ENCODE results near the gene SLC29A1. TPM values are rescaled to one million over a fixed set of nuclear protein-coding genes. Genes with fewer than 3 reads are reported as not detected.

Gene SLC29A1
- total RNA-seq, 1 donor from 2014 or later, result 59.8 TPM

DNA sequence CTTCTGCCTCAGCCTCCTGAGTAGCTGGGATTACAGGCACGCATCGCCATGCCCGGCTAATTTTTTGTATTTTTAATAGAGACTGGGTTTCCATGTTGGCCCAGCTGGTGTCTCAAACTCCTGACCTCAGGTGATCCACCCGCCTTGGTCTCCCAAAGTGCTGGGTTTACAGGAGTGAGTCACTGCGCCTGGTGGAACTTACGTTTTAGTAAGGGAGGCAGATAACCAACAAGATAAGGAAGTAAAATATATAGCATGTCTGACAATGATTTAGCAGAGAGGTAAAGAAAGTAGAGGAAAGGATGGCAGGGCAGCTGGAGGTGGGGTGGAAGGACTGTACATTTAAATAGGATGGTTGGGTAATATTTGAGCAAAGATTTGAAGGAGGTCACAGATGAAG, 19.4 kb upstream of the SLC29A1 start:
- no peak overlapping the region for H3K4me3 ChIP-seq
- H3K36me3 ChIP-seq, result no peaks in the 10 kb centered on the region
- intact Hi-C loops (cut with DNase I), result no loop called here
- H3K9me3 ChIP-seq, result no peaks in the 10 kb centered on the region
- no peak for DNase-seq
- H3K27ac ChIP-seq, result no peak overlapping the region
- ATAC-seq, result no peak
- TF ChIP-seq, protein P1, sequence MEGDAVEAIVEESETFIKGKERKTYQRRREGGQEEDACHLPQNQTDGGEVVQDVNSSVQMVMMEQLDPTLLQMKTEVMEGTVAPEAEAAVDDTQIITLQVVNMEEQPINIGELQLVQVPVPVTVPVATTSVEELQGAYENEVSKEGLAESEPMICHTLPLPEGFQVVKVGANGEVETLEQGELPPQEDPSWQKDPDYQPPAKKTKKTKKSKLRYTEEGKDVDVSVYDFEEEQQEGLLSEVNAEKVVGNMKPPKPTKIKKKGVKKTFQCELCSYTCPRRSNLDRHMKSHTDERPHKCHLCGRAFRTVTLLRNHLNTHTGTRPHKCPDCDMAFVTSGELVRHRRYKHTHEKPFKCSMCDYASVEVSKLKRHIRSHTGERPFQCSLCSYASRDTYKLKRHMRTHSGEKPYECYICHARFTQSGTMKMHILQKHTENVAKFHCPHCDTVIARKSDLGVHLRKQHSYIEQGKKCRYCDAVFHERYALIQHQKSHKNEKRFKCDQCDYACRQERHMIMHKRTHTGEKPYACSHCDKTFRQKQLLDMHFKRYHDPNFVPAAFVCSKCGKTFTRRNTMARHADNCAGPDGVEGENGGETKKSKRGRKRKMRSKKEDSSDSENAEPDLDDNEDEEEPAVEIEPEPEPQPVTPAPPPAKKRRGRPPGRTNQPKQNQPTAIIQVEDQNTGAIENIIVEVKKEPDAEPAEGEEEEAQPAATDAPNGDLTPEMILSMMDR (IDR thresholded peaks at IDR 0.05), result no peak
- no peaks in the 10 kb centered on the region for H3K27me3 ChIP-seq
- no peaks in the 10 kb centered on the region for H3K4me1 ChIP-seq

DNA sequence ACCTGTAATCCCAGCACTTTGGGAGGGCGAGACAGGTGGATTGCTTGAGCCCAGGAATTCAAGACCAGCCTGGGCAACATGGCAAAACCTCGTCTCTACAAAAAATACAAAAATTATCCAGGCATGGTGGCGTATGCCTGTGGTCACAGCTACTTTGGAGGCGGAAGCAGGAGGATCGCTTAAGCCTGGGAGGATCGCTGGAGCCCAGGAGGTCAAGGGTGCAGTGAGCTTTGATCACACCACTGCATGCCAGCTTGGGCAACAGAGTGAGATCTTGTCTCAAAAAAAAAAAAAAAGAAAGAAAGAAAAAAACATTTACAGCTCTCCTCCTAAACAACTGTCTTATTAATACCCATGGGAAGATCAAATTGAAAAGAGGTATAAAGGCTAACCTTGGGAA, 15.4 kb upstream of the SLC29A1 start:
- Histone ChIP-seq H3K4me3 (no peak overlapping the region), H3K27me3 (no peaks in the 10 kb centered on the region), H3K27ac (no peak overlapping the region), H3K4me1 (no peaks in the 10 kb centered on the region), H3K36me3 (no peaks in the 10 kb centered on the region), H3K9me3 (no peaks in the 10 kb centered on the region)
- TF ChIP-seq, protein P1 (IDR thresholded peaks at IDR 0.05), result no peak
- no peak for DNase-seq
- intact Hi-C loops (cut with DNase I), result no loop called here
- ATAC-seq, result no peak

DNA sequence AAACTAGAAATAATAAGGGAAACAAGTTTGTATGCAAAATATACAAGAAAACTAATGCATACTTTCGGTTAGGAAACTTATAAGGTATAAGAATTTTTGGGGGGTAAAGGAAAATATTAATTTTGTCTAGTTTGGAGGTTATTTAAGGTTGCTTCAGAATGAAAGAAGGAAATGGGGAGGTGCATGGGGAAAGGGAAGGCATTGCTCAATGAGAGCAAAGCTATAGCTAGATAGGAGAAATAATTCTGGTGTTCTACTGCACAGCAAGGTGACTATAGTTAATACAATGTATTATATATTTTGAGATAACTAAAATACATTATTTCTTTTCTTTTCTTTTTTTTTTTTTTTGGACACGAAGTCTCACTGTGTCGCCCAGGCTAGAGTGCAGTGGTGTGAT, 12.1 kb upstream of the SLC29A1 start:
- intact Hi-C loops (cut with DNase I), result no loop called here
- DNase-seq (no peak), ATAC-seq (no peak)

DNA sequence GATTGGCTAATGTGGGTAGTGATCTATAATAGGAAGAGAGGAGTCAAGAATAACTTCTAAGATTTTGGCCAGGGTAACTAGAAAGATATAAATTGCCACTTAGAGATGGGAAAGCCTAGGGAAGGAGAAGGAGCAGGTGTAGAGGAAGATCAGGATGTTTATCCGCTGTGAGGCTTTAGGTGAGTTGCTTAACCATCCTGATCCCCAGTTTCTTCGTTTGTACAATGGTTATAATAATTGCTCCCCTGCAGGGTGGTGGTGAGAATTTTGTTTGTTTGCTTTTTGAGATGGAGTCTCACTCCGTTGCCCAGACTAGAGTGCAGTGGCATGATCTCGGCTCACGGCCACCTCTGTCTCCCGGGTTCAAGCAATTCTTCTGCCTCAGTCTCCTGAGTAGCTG, 9.1 kb upstream of the SLC29A1 start:
- TF ChIP-seq, protein P1 (IDR thresholded peaks at IDR 0.05), result no peak
- ATAC-seq (no peak), DNase-seq (no peak)
- Histone ChIP-seq H3K27ac (no peak overlapping the region), H3K27me3 (no peaks in the 10 kb centered on the region), H3K9me3 (no peaks in the 10 kb centered on the region), H3K36me3 (no peaks in the 10 kb centered on the region), H3K4me1 (peaks cover 25% of the 10 kb centered on the region), H3K4me3 (no peak overlapping the region)
- intact Hi-C loops (cut with DNase I), result no loop called here

More for the DNA sequence above, 12.1 kb upstream of the SLC29A1 start:
- no peaks in the 10 kb centered on the region for H3K4me1 ChIP-seq
- no peaks in the 10 kb centered on the region for H3K27me3 ChIP-seq
- TF ChIP-seq, protein P1 (IDR thresholded peaks at IDR 0.05), result no peak
- no peak overlapping the region for H3K4me3 ChIP-seq
- no peaks in the 10 kb centered on the region for H3K36me3 ChIP-seq
- H3K9me3 ChIP-seq, result no peaks in the 10 kb centered on the region
- H3K27ac ChIP-seq, result no peak overlapping the region

DNA sequence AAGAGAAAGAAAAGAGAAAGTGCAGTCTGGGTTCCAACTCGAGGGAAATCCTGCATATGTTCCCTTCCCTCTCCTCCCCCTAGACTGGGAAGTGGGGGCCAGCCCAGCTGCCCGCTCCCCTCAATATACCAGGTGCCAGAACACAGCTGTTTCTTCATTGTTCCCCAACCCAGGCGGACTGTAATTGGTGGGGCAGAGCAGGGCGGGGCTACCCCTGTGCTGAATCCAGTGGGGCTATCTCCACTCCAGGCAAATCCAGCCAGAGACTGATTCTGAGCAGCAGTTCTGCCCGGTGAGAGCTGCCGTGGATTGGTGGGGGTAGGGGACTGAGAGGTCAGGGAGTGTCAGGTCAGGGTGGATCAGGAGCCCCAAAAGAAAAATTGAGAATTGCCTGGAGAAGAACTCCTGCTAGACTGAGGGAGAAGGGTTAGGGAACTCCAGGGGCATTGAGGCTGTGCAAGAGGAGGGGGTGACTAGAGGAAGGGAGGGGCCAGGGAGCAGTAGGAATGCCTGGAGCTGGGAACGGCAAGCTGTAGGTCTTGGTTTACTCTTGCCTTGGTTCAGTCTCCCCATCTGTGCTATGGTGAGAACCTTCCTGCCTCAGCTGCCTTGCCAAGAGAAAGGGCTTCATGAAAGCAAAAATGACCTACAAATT, 6.6 kb upstream of the SLC29A1 start, which contains the start of gene MYMX:
TSS of gene MYMX (plus strand) at position 250 of the 655 bp plus-strand sequence. CDS start 546 bp downstream, outside the sequence.
- TF ChIP-seq, protein P1 (IDR thresholded peaks at IDR 0.05), result no peak
- no peak for ATAC-seq
- H3K4me3 ChIP-seq, result no peak within 1 kb of the TSS
- H3K36me3 ChIP-seq, result no peaks in the 10 kb centered on the region
- H3K9me3 ChIP-seq, result no peaks in the 10 kb centered on the region
- intact Hi-C loops (cut with DNase I), result no loop called here
- peak within 1 kb of the TSS; percentile 84 for H3K27ac ChIP-seq
- H3K4me1 ChIP-seq, result peaks cover 42% of the 10 kb centered on the region
- DNase-seq, result no peak
- no peaks in the 10 kb centered on the region for H3K27me3 ChIP-seq
